Activated CD4-positive, alpha-beta T cell treated with anti-CD3 and anti-CD28 coated beads, Interleukin-10, Interleukin-2, amounts not matched to agents 100 ng/mL and 50 ng/mL, durations not matched to agents 16 hours and 8 hours (primary cell): Measurements from ENCODE around the gene HINT3.
"Not testable (repeated sequence)": the region's sequence is repeated elsewhere in the genome, so short reads cannot be mapped to it uniquely, and the experiment has no call there.

ENCODE experiments used
- DNase-seq: peaks from one replicate; pipeline ENCODE4 v3.0.0-alpha.2; 2020

HINT3 gene

DNA sequence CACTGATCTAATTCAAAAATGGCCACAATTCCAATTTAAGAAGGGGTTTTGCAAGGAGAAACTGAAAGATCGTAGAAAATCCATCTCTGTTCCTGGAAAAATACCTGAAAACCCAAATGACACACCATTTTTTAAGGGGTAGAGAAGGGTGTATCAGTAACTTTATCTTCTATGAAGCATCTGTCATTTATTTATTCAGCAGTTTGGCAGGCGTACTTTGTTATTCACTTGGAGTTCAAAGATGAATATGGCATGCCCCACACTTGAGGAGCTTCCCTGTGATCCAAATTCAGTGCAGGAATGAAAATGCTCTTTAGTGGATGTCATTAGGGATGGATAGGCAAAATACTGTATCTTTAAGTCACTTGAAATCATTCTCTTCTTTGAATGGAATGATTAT, 7.2 kb downstream of the HINT3 start:
- DNase-seq = no peak

GRCh38 chr6:125966569-125966968, 10.0 kb downstream of the HINT3 start:
- no peak for DNase-seq

DNA sequence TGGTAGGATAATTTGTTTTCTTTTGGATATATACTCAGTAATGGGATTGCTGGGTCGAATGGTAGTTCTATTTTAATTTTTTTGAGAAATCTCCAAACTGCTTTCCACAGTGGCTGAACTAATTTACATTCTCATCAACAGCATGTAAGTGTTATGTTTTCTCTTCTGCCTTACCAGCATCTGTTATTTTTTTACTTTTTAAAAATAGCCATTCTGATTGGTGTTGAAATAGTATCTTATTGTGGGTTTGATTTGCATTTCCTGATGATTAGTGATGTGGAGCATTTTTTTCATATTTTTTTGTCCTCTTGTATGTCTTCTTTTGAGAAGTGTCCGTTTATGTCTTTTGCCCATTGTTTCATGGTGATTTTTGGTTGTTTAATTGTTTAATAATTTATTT, 11.9 kb downstream of the HINT3 start:
- no peak for DNase-seq

GRCh38 chr6:125970760-125971159, 14.2 kb downstream of the HINT3 start:
- DNase-seq = no peak

GRCh38 chr6:125972478-125972877, 15.9 kb downstream of the HINT3 start:
- DNase-seq = not testable (repeated sequence)

GRCh38 chr6:125974214-125974866, 17.8 kb downstream of the HINT3 start:
- DNase-seq = peak; percentile 58

DNA sequence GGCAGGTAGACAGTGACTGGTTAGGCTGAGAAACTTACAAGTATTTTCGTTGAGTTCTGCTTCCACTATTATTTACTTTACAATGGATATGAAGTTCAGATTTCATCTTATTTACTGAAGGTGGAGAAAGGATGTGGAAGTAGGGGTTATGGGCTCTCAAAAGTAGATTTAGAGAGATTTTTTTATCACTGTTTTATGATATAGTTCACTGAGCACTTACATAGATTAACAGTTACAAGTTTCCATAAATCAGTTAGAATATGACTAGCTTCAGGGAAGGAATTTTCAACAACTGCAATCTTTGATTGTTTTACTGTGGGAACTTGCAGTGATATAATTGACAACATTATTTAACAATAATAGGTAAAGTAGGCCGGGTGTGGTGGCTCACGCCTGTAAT, 22.5 kb downstream of the HINT3 start:
- DNase-seq = no peak

DNA sequence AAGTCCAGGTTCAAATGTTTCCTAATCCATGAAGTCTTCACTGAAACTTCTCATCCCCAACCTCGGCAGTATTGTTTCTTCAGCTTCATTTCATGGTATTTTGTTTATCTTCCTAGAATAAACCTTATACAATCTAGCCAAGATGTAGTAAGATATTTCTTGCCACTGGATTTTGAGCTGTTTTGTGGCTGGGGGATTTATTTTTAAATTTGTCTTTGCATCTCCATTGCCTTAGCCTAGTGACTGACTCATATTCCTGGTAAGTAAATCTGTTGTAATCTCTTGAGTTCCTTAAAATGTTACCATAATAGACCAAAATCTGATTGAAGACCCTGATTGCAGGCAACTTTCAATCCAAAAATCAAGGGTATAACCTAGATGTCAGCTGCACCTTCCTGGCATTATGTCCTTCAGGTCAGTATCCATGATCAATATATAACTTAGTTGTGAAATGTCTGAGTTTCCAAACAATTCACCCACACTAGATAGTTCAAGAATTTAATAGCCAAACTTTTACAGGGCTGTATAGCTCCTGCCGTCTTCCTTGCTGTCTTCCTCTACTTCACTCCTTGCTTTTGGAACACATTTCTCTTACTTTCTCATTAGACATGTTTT, 25.1 kb downstream of the HINT3 start:
- DNase-seq = no peak

DNA sequence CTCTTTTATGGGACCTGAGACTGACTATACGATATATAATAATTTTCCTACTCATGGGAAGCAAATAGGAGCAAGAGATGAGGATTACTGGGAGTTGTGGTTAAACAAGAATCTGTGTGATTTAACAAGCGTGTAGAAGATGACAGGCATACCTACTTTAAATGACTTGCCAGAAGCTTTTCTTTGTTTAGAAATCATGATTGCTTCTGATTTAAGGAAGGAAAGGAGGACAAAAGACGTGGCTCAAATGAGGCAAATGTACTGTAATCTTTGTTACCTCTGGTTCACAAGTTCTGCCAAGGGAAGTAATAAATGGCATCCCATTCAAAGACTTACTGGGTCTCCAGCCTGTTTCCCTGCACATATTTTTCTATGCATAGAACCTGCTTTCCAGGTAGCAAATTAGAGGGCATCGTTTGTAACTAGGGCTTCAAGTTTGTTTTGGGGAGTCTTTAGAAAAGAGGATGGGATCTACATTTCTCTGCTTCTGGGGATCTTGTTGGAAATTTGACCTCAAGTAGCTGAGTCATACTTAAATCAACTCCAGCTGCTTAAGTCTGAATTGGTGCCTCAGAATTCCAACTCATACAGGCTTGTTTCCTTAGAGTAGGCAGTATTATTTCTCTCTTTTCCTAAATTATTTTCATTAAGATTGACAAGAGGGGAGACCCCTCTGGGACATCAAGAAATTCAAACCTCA, 26.8 kb downstream of the HINT3 start:
- no peak for DNase-seq

DNA sequence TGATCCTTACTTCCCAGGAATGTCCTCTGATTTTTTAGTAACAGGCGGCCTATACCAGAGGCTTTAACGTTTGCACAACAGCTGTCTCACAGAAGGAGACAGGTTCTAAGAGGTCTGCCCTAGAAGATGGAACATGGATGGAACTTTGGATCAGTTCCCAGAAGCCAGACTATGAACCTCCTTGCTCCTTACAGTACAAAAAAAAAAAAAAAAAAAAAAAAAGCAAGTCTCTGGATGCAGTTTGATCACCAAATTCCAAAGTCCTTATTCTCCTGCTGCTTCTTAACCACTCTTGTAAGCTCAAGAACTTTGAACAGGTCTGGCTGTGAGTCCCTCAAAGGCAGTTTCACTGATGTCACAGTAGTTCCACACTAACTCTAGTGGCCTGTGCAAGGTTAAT, 27.7 kb downstream of the HINT3 start:
- DNase-seq = no peak

GRCh38 chr6:125985522-125985921, 29.0 kb downstream of the HINT3 start:
- no peak for DNase-seq

DNA sequence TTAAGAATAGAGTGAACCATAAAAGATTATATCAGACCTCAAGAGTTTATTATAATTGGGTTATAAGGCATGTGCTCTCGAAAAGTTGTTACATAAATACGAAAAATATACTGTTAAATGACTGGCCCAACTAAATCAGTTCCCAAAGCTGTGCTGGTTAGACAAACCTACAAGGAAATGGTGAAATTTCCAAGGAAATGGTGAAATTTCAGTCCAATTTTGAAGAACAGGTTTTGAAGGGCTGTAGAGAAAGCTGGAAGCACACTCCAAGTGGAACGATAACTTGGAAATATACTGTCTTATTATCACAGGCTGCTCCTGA, 29.4 kb downstream of the HINT3 start:
- no peak for DNase-seq

- DNase-seq = peak; percentile 91
These were observed 29.9 kb downstream of the HINT3 start, which contains the start of gene TRMT11 for GRCh38 chr6:125986301-125987025. Gene TRMT11, plus strand, starts transcription at chr6:125986540. Its CDS starts 11 bp downstream, at chr6:125986551.

DNA sequence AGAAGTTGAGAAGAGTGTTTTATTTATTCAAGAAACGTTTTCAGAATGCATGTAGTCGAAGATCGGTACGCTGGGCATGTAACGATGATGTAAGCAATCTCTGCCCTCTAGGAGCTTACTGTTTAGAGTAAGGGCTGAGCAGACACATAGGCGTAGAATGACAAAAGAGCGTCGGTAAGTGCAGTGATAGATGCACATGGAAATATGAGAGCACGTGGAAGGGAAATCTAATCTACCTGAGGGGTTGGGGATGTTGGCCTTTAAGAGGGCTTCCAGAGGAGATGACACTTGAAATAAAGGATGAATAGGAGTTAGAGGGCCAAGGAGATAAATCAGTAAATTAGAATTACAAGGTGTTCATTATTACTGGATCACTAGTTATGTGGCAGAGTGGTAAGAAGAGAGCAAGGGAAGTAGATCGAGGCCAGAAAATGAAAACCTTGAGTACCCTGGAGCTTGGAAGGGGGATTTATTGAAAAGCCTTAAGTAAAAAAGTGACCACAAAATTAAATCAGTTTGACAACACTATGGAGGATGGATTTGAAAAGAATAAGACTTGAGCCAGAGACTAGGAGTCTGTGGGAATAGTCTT, 30.6 kb downstream of the HINT3 start:
- DNase-seq = peak; percentile 38

- DNase-seq = no peak
These were observed 31.7 kb downstream of the HINT3 start for GRCh38 chr6:125988280-125988679.

DNA sequence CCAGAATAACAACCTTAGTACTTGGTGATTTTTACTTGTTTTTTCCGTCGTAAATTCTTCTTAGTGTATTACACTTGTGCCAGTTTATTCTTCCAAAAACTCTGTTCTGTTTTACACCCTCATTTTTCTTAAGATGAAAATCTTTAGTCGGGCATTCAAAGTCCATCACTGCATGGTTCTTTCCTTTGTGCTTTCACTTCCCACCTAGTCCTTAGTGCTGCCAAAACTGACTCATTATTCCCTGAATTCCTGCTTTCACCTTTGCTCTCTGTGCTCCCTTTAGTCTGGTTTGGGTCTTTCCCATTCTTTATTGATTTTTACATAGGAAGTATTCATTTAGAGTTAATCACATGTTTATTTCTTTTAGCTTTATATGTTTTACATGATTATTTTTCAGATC, 33.1 kb downstream of the HINT3 start:
- no peak for DNase-seq

DNA sequence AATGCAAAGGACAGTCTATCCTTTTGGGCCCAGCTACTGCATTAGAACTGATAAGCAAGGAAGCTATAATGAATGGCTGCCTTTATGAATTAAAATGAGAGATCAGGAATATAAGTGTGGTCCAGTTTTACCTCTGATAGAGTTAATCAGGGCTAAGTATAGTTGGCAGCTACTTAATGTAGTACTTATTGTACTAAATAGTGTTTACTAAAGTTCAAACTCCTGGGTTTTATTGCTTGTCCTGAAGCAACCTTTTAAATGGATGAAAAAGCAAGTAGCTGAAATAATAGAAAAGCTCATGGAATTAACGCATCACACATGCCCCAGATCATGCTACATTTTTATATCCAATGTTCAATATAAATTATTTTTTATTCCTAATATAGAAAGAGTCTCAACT, 35.1 kb downstream of the HINT3 start:
- DNase-seq = no peak

DNA sequence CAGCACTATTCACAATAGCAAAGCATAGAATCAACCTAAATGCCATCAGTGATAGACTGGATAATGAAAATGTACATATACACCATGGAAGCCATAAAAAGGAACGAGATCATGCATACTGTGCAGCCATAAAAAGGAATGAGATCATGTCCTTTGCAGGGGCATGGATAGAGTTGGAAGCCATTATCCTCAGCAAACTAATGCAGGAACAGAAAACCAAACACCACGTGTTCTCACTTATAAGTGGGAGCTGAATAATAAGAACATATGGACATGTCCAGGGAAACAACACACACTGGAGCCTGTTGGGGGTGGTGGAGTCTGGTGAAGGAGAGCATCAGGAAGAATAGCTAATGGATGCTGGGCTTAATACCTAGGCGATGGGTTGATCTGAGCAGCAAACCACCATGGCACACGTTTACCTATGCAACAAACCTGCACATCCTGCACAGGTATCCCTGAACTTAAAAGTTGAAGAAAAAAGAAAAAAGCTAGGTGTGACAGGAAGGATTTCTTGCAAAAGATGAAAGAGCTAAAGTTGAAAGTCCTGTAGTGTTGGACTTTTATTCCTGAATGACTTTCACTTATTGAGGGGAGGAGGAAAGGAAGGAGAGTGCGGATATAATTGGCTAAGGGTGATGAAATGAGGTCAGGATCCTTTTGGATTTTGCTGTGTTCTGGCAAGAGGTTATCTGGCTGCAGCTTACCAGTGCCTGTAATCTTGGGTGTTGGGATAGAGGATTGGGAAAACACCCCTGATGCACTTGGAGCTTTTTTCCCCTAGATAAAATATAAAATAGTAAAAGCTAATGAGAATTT, 38.3 kb downstream of the HINT3 start:
- no peak for DNase-seq

- peak; percentile 82 for DNase-seq
These were observed 39.5 kb downstream of the HINT3 start for GRCh38 chr6:125995972-125996580.

DNA sequence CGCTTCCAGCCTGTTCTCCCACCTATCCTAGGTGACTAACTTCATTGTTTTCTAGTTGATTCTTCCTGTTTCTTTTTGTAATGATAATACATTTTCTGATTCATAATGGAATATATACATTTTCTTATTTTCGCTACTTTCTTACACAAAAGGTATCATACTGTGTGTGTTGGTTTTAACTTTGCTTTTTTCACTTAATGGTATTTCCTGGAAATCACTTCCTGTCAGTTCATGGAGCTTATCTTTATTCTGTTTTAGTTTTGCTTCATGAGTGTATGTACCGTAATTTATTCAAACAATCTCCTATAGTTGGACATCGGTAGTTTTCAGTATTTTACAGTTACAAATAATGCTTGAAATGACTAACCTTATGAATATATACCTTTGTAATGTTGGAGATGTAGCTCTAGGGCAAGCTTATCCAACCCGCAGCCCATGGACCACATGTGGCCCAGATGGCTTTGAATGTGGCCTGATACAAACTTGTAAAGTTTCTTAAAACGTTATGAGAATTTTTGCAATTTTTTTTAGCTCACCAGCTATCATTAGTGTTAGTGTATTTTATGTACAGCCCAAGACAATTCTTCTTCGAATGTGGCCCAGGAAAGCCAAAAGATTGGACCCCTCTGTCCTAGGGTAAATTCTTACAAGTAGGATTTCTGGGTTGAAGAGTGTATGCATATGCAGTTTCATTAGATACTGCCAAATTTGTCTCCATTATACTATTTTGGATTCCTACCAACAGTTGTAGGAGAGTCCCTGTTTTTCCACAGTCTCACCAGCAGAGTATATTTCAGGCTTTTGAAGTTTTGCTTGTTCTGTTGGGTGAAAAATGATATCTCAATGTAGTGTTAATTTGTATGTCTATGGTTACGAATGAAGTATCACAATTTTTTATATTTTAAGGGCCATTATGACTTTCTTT, 46.4 kb downstream of the HINT3 start:
- DNase-seq = peak; percentile 18

DNA sequence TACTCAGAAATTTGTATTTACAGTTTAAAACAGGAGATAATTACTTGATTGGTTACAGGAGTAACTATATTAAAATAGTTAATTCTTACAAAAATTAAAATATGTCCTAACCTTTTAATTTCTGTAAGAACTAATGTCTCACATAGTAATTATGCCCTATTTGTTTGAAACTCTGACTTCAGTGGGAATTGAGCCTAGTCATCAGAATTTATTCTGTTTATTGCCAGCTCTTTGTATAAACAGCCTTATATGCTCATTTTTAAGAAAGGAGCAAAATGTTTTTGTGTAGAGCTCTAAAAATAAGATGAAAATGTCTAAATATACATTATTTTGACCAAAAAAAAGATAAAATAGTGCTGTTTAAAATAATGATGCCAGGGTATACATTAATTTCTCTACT, 51.2 kb downstream of the HINT3 start:
- DNase-seq = no peak
